NB4 (cell line): ENCODE measurements around the gene KDM4B.

Experiments
- POLR2A ChIP-seq: IDR thresholded peaks from 2 replicates; pipeline ENCODE4 v1.6.1; 2011; ENCODE audit warnings: mild to moderate bottlenecking; ENCODE audit not compliant: insufficient read length; ENCODE audit errors: extremely low read depth
- TF ChIP-seq, protein P1 (sequence below): IDR thresholded peaks from one replicate; pipeline ENCODE4 v1.5.1; 2012; ENCODE audit warnings: low read depth, low read length

DNA sequence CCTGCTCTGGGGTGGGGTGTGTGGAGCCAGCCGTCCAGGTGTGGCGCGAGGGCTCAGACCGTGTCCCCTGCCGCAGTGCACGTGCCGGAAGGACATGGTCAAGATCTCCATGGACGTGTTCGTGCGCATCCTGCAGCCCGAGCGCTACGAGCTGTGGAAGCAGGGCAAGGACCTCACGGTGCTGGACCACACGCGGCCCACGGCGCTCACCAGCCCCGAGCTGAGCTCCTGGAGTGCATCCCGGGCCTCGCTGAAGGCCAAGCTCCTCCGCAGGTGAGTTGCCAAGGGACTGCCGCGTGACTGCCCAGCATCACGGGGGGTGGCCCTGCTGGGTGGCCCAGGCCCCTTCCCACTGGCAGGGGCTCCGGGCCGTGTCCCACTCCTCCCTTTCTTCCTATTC, 141.6 kb downstream of the KDM4B start:
- TF ChIP-seq, protein P1, sequence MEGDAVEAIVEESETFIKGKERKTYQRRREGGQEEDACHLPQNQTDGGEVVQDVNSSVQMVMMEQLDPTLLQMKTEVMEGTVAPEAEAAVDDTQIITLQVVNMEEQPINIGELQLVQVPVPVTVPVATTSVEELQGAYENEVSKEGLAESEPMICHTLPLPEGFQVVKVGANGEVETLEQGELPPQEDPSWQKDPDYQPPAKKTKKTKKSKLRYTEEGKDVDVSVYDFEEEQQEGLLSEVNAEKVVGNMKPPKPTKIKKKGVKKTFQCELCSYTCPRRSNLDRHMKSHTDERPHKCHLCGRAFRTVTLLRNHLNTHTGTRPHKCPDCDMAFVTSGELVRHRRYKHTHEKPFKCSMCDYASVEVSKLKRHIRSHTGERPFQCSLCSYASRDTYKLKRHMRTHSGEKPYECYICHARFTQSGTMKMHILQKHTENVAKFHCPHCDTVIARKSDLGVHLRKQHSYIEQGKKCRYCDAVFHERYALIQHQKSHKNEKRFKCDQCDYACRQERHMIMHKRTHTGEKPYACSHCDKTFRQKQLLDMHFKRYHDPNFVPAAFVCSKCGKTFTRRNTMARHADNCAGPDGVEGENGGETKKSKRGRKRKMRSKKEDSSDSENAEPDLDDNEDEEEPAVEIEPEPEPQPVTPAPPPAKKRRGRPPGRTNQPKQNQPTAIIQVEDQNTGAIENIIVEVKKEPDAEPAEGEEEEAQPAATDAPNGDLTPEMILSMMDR, result no peak
- no peak for TF ChIP-seq POLR2A
